ENCODE results near the gene HESX1.

DNA sequence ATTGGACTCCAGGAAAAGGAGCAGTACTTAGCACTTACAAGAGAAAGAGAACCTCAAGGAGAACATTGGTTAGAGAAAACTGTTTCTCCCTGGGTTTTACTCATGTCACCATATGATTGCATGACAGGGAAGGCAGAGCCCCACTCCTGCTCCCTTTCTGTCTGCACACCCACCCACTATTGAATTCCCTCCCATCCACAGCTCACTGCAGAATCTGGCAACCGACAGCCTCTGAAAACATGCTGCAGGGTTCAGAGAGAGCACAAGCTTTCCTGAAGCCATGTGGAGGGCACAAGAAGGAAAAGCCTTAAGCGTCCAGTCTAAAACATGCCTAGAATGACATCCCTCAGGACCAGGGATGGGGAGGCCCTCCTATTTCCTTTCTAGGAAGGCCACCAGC, 31.6 kb downstream of the HESX1 start:
- no peak for TF ChIP-seq POLR2A (IDR thresholded peaks at IDR 0.05)
- TF ChIP-seq, protein P1, sequence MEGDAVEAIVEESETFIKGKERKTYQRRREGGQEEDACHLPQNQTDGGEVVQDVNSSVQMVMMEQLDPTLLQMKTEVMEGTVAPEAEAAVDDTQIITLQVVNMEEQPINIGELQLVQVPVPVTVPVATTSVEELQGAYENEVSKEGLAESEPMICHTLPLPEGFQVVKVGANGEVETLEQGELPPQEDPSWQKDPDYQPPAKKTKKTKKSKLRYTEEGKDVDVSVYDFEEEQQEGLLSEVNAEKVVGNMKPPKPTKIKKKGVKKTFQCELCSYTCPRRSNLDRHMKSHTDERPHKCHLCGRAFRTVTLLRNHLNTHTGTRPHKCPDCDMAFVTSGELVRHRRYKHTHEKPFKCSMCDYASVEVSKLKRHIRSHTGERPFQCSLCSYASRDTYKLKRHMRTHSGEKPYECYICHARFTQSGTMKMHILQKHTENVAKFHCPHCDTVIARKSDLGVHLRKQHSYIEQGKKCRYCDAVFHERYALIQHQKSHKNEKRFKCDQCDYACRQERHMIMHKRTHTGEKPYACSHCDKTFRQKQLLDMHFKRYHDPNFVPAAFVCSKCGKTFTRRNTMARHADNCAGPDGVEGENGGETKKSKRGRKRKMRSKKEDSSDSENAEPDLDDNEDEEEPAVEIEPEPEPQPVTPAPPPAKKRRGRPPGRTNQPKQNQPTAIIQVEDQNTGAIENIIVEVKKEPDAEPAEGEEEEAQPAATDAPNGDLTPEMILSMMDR (IDR thresholded peaks at IDR 0.05), result no peak

Measured in Peyer's patch (tissue), 4 donors.